ENCODE results near the gene GGA2.

Gene GGA2

GRCh38 chr16:23509441-23509754 is 896 bp downstream of the GGA2 start:
- no peak for TF ChIP-seq CTCF (IDR thresholded peaks at IDR 0.05)
- H3K27ac ChIP-seq = peak overlapping the region; percentile 60 to 84
- no peak for DNase-seq (ENCODE audit: low spot score)
- peak overlapping the region; percentile 92 for H3K4me3 ChIP-seq

GRCh38 chr16:23508589-23509440 is 1.5 kb downstream of the GGA2 start:
- no peak for TF ChIP-seq CTCF (IDR thresholded peaks at IDR 0.05)
- peak overlapping the region; percentile 92 for H3K4me3 ChIP-seq
- H3K27ac ChIP-seq = peak overlapping the region in 1 of 2 donors; percentile 60
- DNase-seq (ENCODE audit: low spot score) = no peak

- H3K4me3 ChIP-seq = no peak overlapping the region
Observed at GRCh38 chr16:23506606-23506994, 3.7 kb downstream of the GGA2 start.

GRCh38 chr16:23505671-23506605 is 4.4 kb downstream of the GGA2 start:
- no peak overlapping the region for H3K4me3 ChIP-seq
- DNase-seq (ENCODE audit: low spot score) = no peak
- no peak overlapping the region for H3K27ac ChIP-seq
- TF ChIP-seq CTCF (IDR thresholded peaks at IDR 0.05) = no peak

More at GRCh38 chr16:23506606-23506994, 3.7 kb downstream of the GGA2 start:
- DNase-seq (ENCODE audit: low spot score) = no peak
- H3K27ac ChIP-seq = no peak overlapping the region
- TF ChIP-seq CTCF (IDR thresholded peaks at IDR 0.05) = no peak

GRCh38 chr16:23505180-23505665 is 5.1 kb downstream of the GGA2 start:
- DNase-seq (ENCODE audit: low spot score) = no peak
- Histone ChIP-seq H3K27ac (peak overlapping the region in 1 of 2 donors; percentile 81), H3K4me3 (no peak overlapping the region)
- no peak for TF ChIP-seq CTCF (IDR thresholded peaks at IDR 0.05)

GRCh38 chr16:23504453-23505179 is 5.7 kb downstream of the GGA2 start:
- Histone ChIP-seq H3K4me3 (peak overlapping the region; percentile 9), H3K27ac (peak overlapping the region in 1 of 2 donors; percentile 81)
- no peak for TF ChIP-seq CTCF (IDR thresholded peaks at IDR 0.05)
- DNase-seq (ENCODE audit: low spot score) = peak; percentile 82
